GM18502 (cell line): ENCODE measurements around the gene XIAP.
"Not testable (repeated sequence)": the region's sequence is repeated elsewhere in the genome, so short reads cannot be mapped to it uniquely, and the experiment has no call there.

Experiments used
- ATAC-seq: cut with Tn5 transposase; IDR thresholded peaks from one replicate; pipeline ENCODE4 v1.9.1; 2021; ENCODE audit warnings: mild to moderate bottlenecking; ENCODE audit not compliant: unreplicated experiment, poor library complexity

Gene XIAP

GRCh38 chrX:123873956-123874355 lies 14.1 kb downstream of the XIAP start:
- no peak for ATAC-seq

- no peak for ATAC-seq
Observed at GRCh38 chrX:123876177-123876576, 16.3 kb downstream of the XIAP start.

GRCh38 chrX:123876844-123877243 lies 17.0 kb downstream of the XIAP start:
- no peak for ATAC-seq

DNA sequence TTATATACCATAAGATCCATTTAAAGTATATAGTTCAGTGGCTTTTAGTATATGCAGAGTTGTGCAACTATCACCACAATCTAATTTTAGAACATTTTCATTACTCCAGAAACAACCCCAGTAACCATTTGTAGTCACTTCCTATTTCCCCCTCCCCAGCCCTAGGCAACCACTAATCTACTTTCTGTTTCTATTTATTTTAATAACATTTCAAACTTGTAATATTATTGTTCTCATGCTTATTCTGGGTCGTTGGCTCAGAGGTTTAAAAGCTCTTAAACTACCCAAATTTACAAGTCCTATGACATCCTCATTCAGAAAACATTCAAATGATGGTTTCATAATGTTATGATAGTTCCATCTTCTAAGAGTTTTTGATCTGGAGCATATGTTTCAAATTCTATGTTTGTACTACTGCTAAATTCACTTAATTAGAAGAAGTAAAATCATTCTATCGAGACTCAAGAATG lies 18.4 kb downstream of the XIAP start:
- peak; percentile 87 for ATAC-seq

DNA sequence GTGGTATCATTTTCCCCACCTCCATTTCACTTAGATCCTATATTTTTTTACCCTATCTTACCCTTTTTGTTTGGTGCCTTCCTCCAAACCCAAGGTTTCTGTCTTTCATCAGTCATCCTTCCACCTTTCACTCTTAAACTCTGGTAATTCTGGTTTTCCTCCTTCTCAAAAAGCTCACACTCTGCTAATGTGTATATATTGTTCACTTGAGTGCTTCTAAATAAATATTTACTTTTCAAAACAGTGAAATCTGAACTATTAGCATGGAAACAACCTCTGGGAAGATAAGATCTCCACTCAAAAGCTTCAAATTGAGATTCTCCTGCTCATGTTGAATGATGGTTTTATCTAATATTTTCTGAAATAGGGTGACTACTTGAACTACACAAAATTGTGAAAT lies 21.5 kb downstream of the XIAP start:
- ATAC-seq: no peak

DNA sequence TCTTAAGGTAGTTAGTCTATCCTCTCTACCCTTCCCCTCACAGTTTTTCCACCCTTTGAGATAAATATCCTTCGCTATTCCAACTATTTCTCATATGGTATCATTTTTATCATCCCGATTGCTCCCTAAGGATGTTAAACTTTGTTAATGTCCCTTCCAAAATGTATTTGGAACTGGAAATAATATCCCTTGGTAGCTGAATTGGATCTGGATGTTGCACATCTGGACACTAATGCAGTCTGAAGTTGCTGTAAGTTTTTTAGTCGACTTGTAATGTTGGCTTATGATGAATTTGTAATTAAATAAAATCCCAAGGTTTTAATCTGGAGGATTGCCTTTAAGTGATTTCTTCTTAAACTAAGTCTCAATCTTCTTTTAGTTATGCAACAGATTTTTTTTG lies 22.5 kb downstream of the XIAP start:
- ATAC-seq: no peak

DNA sequence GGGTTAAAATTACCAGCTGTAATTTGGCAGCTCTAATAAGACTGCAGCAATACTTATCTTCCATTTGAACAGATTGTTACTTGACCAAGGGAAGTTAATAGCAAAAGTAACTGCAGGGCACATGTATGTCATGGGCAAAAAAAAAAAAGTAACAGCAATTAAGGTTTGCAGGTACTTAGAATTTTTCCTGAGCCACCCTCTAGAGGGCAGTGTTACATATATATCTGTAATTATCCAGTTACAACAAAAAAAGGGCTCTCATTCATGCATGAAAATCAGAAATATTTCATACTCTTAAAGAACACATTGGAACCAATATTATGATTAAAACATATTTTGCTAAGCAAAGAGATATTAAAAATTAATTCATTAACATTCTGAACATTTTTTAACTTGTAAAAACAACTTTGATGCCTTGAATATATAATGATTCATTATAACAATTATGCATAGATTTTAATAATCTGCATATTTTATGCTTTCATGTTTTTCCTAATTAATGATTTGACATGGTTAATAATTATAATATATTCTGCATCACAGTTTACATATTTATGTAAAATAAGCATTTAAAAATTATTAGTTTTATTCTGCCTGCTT lies 25.1 kb downstream of the XIAP start:
- peak; percentile 55 for ATAC-seq

- no peak for ATAC-seq
Observed at GRCh38 chrX:123899701-123900100, 39.8 kb downstream of the XIAP start.

GRCh38 chrX:123903261-123903660 lies 43.4 kb downstream of the XIAP start:
- not testable (repeated sequence) for ATAC-seq

GRCh38 chrX:123905332-123905731 lies 45.5 kb downstream of the XIAP start:
- ATAC-seq: no peak

- no peak for ATAC-seq
Observed at GRCh38 chrX:123906557-123907316, 46.9 kb downstream of the XIAP start.

DNA sequence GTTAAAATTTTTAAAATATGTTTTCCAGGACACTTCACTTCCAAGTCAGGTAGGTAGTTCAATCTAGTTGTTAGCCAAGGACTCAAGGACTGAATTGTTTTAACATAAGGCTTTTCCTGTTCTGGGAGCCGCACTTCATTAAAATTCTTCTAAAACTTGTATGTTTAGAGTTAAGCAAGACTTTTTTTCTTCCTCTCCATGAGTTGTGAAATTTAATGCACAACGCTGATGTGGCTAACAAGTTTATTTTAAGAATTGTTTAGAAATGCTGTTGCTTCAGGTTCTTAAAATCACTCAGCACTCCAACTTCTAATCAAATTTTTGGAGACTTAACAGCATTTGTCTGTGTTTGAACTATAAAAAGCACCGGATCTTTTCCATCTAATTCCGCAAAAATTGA lies 49.7 kb downstream of the XIAP start:
- no peak for ATAC-seq

DNA sequence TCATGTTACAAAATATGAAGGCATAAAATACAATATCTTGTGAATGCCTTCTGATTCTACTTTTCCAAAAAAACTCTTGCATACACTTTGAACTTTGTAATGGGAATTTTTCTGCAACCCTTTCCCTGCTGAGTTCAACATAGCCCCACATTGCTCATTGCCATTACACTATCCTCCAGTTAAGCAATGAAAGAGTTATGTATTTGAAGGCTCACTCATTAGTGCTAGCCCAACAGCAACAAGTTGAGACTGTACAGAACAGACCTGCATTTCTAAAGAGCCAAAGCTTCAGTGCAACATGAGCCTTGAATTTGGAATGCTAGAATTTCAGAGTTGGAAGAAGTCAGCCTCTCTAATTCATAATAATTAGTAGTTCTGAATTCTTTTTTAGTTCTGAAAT lies 57.2 kb downstream of the XIAP start:
- ATAC-seq: no peak

DNA sequence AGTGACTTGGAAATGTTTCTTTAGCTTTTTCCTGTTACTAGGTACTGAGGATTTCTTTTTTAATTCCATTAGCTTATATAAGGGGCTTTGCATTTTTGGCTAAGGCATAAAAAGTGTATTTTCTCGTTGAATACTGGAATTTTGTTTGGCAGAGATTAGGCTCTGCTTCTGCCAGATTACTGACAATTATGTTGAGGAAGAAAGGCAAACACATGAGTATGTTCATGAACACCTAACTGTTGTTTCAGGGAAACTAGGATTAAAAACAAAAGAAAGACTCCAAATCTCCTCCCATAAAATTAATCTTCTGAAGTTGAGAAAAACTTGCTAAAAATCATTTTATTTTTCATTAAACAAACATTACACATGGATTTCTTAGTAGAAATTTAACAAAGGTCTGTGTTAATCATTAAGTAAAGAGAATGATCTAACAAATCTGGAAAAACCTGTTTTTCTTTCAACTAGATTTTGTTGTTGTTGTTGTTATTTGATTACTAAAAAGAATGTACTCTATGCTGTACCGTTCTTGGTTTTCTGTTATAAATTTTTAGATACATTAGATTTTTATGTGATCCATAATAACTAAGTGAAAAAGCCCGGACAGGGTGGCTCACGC lies 58.4 kb downstream of the XIAP start:
- no peak for ATAC-seq

DNA sequence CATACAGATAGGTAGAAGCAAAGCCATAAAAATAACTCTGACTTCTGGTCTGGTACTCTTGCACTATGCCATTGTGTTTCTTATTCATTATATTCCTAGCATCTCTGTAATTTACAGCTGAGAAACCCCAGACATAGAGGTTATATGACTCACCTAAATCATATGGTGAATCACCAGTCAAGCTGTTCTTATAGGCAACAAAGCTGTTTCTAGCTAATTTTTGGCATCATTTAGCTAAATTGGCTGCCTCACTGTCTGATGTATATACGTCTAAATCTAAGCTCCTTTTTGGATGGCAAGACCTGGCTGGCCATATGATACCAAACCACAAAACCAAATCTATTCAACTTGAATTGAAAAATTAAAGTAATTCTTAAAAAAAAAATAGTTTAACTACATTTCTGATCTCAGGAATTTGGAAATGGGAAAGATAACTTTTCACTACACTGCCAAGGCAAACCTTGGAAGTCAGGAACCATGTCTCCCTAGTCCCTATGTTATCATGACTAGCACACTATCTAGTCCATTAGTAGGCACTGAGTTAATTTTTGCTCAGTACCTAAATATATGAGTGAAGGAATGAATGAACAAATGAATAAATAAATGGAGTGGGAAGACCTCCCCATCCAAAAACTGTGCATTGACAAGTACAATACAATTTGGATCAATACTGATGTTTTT lies 60.4 kb downstream of the XIAP start:
- no peak for ATAC-seq

DNA sequence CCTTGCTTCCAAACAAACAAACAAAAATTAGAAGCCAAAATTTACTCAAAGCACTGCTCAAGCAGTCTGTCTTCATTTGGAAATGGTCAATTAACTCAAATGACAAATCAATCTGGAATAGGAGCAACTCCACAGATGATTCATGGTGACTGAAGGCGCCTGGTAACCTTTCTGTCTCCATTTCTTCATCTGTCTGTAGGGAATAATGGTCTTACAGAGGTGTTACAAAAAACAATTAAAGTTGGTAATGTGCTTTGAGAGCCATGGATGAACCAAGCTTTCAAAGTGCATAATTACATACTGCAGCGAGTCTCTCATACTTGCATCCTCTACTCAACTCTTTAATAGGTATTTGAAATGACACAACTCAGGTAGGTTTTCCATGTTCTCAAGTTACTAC lies 63.4 kb downstream of the XIAP start:
- ATAC-seq: no peak

GRCh38 chrX:123924186-123924585 lies 64.3 kb downstream of the XIAP start:
- no peak for ATAC-seq

DNA sequence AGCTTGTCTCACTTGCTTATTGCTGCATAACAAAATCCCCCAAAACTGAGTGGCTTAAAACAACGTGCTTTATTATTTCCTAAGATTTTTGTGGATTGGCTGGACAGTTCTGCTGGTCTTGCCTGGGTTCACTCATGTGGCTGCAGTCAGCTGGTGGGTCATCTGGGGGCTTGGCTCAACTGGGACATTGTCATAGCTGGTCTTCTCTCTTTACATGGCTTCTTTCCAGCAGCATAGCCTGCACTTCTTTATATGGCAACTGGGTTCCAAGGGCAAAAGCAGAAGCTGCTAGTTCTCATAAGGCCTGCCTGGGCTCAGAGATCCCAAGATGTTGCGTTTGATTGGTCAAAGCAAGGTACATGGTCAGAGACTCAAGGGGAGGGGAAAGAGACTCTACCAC lies 68.0 kb downstream of the XIAP start:
- no peak for ATAC-seq

- ATAC-seq: not testable (repeated sequence)
Observed at GRCh38 chrX:123932055-123932454, 72.2 kb downstream of the XIAP start.

DNA sequence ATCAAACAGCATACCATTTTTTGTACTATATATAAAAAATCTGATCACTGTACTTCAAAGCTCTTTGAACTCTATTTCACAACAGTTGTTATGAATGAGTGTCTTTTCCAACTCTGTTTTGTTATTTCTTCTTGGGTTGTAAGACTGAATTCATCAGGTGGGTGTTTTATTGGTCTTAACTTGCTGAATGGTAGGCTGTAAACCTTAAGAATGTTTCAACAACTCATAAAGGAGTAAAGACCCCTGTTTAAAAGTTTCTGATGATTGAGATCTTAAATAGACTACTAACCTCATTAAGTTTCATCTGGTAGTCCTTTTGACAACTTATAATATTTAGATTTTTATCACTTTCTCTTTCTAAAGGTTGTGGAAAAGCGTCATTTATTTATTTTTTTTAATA lies 83.2 kb downstream of the XIAP start:
- ATAC-seq: no peak

DNA sequence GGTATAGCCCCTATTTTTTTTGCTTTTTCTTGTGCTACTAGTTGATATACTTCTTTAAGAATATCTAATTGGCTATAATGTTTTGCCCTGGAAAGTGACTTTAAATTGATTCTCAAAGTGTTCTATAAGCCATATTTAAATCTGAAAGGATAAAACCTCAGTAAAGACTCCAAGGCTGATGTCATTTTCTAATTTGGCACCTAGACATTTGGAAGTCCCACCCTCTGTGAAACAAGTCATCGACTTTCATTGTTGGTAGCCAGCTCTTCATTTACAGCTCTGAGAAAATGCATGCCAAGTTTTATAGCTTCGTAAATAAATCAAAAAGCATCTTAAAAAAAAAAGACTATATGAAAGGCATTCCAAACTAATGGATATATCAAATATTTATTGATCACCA lies 83.6 kb downstream of the XIAP start:
- no peak for ATAC-seq
